Measurements from ENCODE around the gene TMEM92. TPM values are rescaled to one million over a fixed set of nuclear protein-coding genes. Genes with fewer than 3 reads are reported as not detected.

Gene TMEM92
- total RNA-seq, 1 experiment from 2014 or later: 6.9 TPM

DNA sequence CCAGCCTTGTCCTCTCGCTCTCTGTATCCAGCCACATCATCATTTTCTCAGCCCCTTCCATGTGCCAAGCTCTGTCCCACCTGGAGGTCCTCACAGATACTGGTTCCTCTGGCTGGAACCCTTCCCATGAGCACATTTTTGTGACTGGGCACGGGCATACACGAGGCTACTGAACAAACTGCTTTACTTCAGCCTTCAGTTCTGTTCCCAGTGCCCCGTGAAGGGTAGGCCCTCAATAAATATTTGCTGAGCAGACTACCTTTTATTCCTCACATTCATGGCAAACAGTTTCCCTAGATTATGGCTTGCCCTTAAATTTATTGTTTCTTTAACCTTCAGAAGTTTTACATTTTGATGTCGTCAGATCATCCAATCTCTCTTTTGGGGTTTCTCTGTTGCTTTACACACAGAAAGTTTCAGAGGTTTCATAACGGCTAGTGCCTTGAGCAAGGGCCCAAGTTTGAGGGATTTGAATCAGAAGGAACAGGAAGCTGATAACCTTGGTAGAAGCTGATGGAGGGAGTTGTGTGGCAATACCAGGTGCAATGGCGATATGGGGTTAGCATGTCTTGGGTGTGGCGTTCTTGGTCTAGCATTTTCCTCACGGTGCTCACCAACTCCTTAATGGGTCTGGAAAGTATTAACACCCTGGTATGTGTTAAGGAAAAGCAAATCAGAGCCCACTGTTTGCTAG lies 27.8 kb downstream of the TMEM92 start:
- DNase-seq (no peak), ATAC-seq (no peak)
- TF ChIP-seq EZH2phosphoT487 (IDR thresholded peaks at IDR 0.05; ENCODE audit: borderline replicate concordance, low read length): no peak
- TF ChIP-seq, protein P1, sequence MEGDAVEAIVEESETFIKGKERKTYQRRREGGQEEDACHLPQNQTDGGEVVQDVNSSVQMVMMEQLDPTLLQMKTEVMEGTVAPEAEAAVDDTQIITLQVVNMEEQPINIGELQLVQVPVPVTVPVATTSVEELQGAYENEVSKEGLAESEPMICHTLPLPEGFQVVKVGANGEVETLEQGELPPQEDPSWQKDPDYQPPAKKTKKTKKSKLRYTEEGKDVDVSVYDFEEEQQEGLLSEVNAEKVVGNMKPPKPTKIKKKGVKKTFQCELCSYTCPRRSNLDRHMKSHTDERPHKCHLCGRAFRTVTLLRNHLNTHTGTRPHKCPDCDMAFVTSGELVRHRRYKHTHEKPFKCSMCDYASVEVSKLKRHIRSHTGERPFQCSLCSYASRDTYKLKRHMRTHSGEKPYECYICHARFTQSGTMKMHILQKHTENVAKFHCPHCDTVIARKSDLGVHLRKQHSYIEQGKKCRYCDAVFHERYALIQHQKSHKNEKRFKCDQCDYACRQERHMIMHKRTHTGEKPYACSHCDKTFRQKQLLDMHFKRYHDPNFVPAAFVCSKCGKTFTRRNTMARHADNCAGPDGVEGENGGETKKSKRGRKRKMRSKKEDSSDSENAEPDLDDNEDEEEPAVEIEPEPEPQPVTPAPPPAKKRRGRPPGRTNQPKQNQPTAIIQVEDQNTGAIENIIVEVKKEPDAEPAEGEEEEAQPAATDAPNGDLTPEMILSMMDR (conservative IDR thresholded peaks at IDR 0.05; ENCODE audit: low read depth, low read length): no peak
- no peak for TF ChIP-seq EZH2 (IDR thresholded peaks at IDR 0.05; ENCODE audit: low read length, unreplicated experiment)
- Histone ChIP-seq H4K20me1 (ENCODE audit: low read length) (no peaks in the 10 kb centered on the region), H3K9me2 (replicated peaks; ENCODE audit: low read length) (no peaks in the 10 kb centered on the region), H3K9ac (ENCODE audit: low read length) (no peak overlapping the region), H3K36me3 (ENCODE audit: low read depth, low read length) (no peaks in the 10 kb centered on the region), H3K4me2 (ENCODE audit: low read length) (no peak overlapping the region), H3F3A (ENCODE audit: low read length, unreplicated experiment) (no peaks in the 10 kb centered on the region), H3K4me1 (ENCODE audit: insufficient read depth, low read length) (no peaks in the 10 kb centered on the region), H3K79me2 (ENCODE audit: low read length) (no peaks in the 10 kb centered on the region), H3K27me3 (ENCODE audit: low read length) (no peaks in the 10 kb centered on the region), H3K4me3 (ENCODE audit: low read length) (no peak overlapping the region), H3K27ac (ENCODE audit: low read length) (no peak overlapping the region), H2AFZ (ENCODE audit: low read length) (no peak overlapping the region), H3K9me3 (ENCODE audit: low read length) (no peaks in the 10 kb centered on the region)
- CTCF ChIA-PET: no interaction called here
- intact Hi-C loops (cut with micrococcal nuclease): no loop called here
- BruUV-seq (replicated peaks): no TSS peak
- POLR2A ChIA-PET (ENCODE audit: unreplicated experiment): no interaction called here

DNA sequence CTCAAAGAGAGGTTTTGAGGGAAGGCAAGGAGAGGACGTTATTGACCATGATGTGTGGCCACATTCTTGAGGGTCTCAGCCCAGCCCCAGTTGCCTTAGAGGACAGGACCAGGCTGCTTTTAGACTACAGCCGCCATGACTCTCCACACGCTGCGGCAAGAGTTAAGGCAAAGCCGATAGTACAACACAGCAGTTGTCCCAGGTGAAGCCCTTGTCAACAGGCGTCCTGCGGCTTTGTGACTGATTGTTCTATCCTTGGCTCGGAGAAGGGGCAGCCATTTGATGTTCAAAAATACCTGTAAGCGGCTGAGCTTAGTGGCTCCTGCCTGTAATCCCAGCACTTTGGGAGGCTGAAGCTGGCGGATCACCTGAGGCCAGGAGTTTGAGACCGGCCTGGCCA lies 28.8 kb downstream of the TMEM92 start:
- CTCF ChIA-PET: no interaction called here

DNA sequence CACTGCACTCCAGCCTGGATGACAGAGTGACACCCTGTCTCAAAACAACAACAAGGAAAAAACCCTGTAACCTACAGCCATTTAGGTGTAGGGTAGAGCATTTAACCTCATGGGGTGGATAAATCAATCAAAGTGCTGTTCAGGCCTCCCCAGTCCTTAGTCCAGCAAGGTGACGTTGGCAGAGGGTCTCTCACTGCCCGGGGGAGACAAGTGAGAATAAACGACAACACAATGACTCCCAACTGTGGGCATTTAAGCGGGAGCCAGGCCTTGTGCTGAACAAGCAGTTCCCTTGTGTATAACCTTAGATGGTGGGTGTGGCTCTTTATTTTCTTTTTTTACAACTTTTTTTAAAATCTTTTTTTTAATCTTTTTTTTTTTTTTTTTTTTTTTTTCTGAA lies 29.3 kb downstream of the TMEM92 start:
- BruUV-seq (replicated peaks): no TSS peak
- POLR2A ChIA-PET (ENCODE audit: unreplicated experiment): no interaction called here
- no peak overlapping the region for H2AFZ ChIP-seq (ENCODE audit: low read length)
- no peaks in the 10 kb centered on the region for H3K27me3 ChIP-seq (ENCODE audit: low read length)
- TF ChIP-seq, protein P1 (conservative IDR thresholded peaks at IDR 0.05; ENCODE audit: low read depth, low read length): no peak
- TF ChIP-seq EZH2 (IDR thresholded peaks at IDR 0.05; ENCODE audit: low read length, unreplicated experiment) (no peak), EZH2phosphoT487 (IDR thresholded peaks at IDR 0.05; ENCODE audit: borderline replicate concordance, low read length) (no peak)
- no peaks in the 10 kb centered on the region for H3F3A ChIP-seq (ENCODE audit: low read length, unreplicated experiment)
- intact Hi-C loops (cut with micrococcal nuclease): no loop called here
- H3K36me3 ChIP-seq (ENCODE audit: low read depth, low read length): no peaks in the 10 kb centered on the region
- no peaks in the 10 kb centered on the region for H3K9me2 ChIP-seq (replicated peaks; ENCODE audit: low read length)
- DNase-seq: no peak
- no peaks in the 10 kb centered on the region for H3K9me3 ChIP-seq (ENCODE audit: low read length)
- H3K27ac ChIP-seq (ENCODE audit: low read length): no peak overlapping the region
- H3K9ac ChIP-seq (ENCODE audit: low read length): no peak overlapping the region
- CTCF ChIA-PET: no interaction called here
- no peak for ATAC-seq
- no peaks in the 10 kb centered on the region for H3K4me1 ChIP-seq (ENCODE audit: insufficient read depth, low read length)
- H3K4me2 ChIP-seq (ENCODE audit: low read length): no peak overlapping the region
- H3K79me2 ChIP-seq (ENCODE audit: low read length): no peaks in the 10 kb centered on the region
- no peak overlapping the region for H3K4me3 ChIP-seq (ENCODE audit: low read length)
- H4K20me1 ChIP-seq (ENCODE audit: low read length): no peaks in the 10 kb centered on the region

More for the DNA sequence above, 28.8 kb downstream of the TMEM92 start:
- Histone ChIP-seq H3K4me2 (ENCODE audit: low read length) (no peak overlapping the region), H3K36me3 (ENCODE audit: low read depth, low read length) (no peaks in the 10 kb centered on the region), H4K20me1 (ENCODE audit: low read length) (no peaks in the 10 kb centered on the region), H3K27me3 (ENCODE audit: low read length) (no peaks in the 10 kb centered on the region), H3K9me2 (replicated peaks; ENCODE audit: low read length) (no peaks in the 10 kb centered on the region), H3K9me3 (ENCODE audit: low read length) (no peaks in the 10 kb centered on the region), H3K4me3 (ENCODE audit: low read length) (no peak overlapping the region), H3F3A (ENCODE audit: low read length, unreplicated experiment) (no peaks in the 10 kb centered on the region), H2AFZ (ENCODE audit: low read length) (no peak overlapping the region), H3K27ac (ENCODE audit: low read length) (no peak overlapping the region), H3K4me1 (ENCODE audit: insufficient read depth, low read length) (no peaks in the 10 kb centered on the region), H3K79me2 (ENCODE audit: low read length) (no peaks in the 10 kb centered on the region), H3K9ac (ENCODE audit: low read length) (no peak overlapping the region)
- TF ChIP-seq EZH2 (IDR thresholded peaks at IDR 0.05; ENCODE audit: low read length, unreplicated experiment) (no peak), EZH2phosphoT487 (IDR thresholded peaks at IDR 0.05; ENCODE audit: borderline replicate concordance, low read length) (no peak)
- TF ChIP-seq, protein P1 (conservative IDR thresholded peaks at IDR 0.05; ENCODE audit: low read depth, low read length): no peak
- DNase-seq: no peak
- no peak for ATAC-seq
- intact Hi-C loops (cut with micrococcal nuclease): no loop called here
- POLR2A ChIA-PET (ENCODE audit: unreplicated experiment): no interaction called here
- BruUV-seq (replicated peaks): no TSS peak
